Aorta (tissue), 5 donors: ENCODE data around the gene GRIK4. TPM values are rescaled to one million over a fixed set of nuclear protein-coding genes. Genes with fewer than 3 reads are reported as not detected.

ENCODE experiments used
- ATAC-seq: fragments of 200-7000 bp; cut with Tn5 transposase; one replicate; pipeline ENCODE4 v1.9.1; 2022; ENCODE audit warnings: moderate library complexity; ENCODE audit not compliant: low FRiP score
- DNase-seq, 2 donors: peaks; one replicate each; pipeline ENCODE4 v3.0.0-alpha.2; 2020
- H3K27ac ChIP-seq, 2 donors: one replicate each; pipeline ENCODE4 v1.5.1; 2013; ENCODE audit warnings: low read length in 2 of 2, mild to moderate bottlenecking in 2 of 2, moderate library complexity in 2 of 2, control low read depth in 1 of 2, inconsistent platforms in 1 of 2, low read depth in 1 of 2
- H3K27me3 ChIP-seq, 2 donors: one replicate each; pipeline ENCODE4 v1.6.1; 2013; ENCODE audit warnings: control low read depth in 1 of 2, low read length in 1 of 2, mild to moderate bottlenecking in 1 of 2, moderate library complexity in 1 of 2; ENCODE audit not compliant: insufficient read depth in 2 of 2, control insufficient read depth in 1 of 2
- H3K36me3 ChIP-seq, 2 donors: one replicate each; pipeline ENCODE4 v1.6.1; 2013; ENCODE audit warnings: control low read depth in 1 of 2, low read length in 1 of 2, mild to moderate bottlenecking in 1 of 2; ENCODE audit not compliant: insufficient read depth in 2 of 2, control insufficient read depth in 1 of 2
- H3K4me1 ChIP-seq, 2 donors: one replicate each; pipeline ENCODE4 v1.6.1; 2013; ENCODE audit warnings: low read length in 2 of 2, control low read depth in 1 of 2, mild to moderate bottlenecking in 1 of 2, moderate library complexity in 1 of 2; ENCODE audit not compliant: insufficient read depth in 2 of 2, control insufficient read depth in 1 of 2
- H3K4me3 ChIP-seq, 2 donors: one replicate each; pipeline ENCODE4 v1.5.1; 2013; ENCODE audit warnings: low read length in 2 of 2, control low read depth in 1 of 2, mild to moderate bottlenecking in 1 of 2
- H3K9me3 ChIP-seq: one replicate; pipeline ENCODE4 v1.6.1; 2013; ENCODE audit warnings: mild to moderate bottlenecking, low read length; ENCODE audit not compliant: control insufficient read depth
- WGBS, 2 donors: extraction: QIAGEN DNeasy Blood & Tissue Kit; methylation state at CpG; one replicate each; pipeline ENCODE4 v1.1.7; 2013; 5-methylcytosine and 5-hydroxymethylcytosine counted together
- intact Hi-C, 2 donors: fragments of 100-400 bp; cut with DNase I; formaldehyde crosslinking; loops; one replicate each; pipeline versions ENCODE4 v1.14.2 to v1.15.0; 2022
- polyA plus RNA-seq, 2 donors: library from polyadenylated mRNA; stranded (reverse); fragments of 200-250 nt; gene quantifications; one replicate each; pipeline ENCODE4 v1.2.3, GENCODE V29; 2013
- total RNA-seq, 2 donors: library from RNA; stranded (reverse); fragmentation: NEBNext Ultra II Directional; extraction: Animal tissue kit (Norgen Biotek cat#: 25700); gene quantifications; one replicate each; pipeline ENCODE4 v1.2.1, GENCODE V29; 2021
- donor health status: healthy with polysubstance abuse.
- donor health status: Bipolar disorder and iron deficiency.
- donor health status: DM: no; HTN: no; CAD: no.
- donor health status: DM: no; HTN: no; CAD: no.
- donor health status: DM: yes; HTN: yes; CAD: no.

Gene GRIK4
- total and polyA plus RNA-seq, 4 donors: not detected

DNA sequence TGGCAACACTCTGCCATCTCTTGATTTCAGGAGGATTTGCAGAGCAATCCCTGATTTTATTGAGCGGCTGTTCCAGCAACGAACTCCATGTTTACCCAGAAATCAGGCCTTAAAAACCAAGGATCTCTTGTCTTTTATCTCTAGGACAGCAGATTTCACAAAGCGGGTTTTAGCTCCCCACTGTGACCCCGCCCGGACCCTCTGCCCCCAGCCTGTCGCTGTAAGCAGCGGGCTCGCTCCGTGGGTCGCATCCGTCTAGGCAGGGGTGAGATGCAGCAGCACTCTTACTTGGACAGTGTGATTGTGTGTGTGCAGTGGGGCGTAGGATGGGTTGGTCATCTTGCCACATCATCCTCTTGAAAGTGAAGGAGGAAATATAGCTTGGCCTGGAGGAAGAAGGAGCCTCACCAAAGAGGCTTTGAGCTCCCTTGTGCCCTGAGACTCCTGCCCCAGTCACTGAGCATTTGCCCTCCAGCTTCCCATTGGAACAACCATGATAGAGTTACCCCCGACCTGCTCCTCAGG is 323.2 kb downstream of the GRIK4 start:
- no peaks in the 10 kb centered on the region for H3K27me3 ChIP-seq
- no peaks in the 10 kb centered on the region for H3K9me3 ChIP-seq
- H3K4me1 ChIP-seq: no peaks in the 10 kb centered on the region
- ATAC-seq (no peak), DNase-seq (no peak)
- intact Hi-C loops: no loop called here
- no peak overlapping the region for H3K4me3 ChIP-seq
- WGBS, 2 donors: 90 to 91% methylated on average over 13 of the region's 13 CpGs
- H3K27ac ChIP-seq: no peak overlapping the region
- no peaks in the 10 kb centered on the region for H3K36me3 ChIP-seq

- Histone ChIP-seq H3K4me1 (no peaks in the 10 kb centered on the region), H3K36me3 (no peaks in the 10 kb centered on the region), H3K27ac (no peak overlapping the region), H3K9me3 (no peaks in the 10 kb centered on the region), H3K4me3 (no peak overlapping the region), H3K27me3 (no peaks in the 10 kb centered on the region)
- WGBS, 2 donors: 87 to 88% methylated on average over 11 of the region's 11 CpGs
- DNase-seq (no peak), ATAC-seq (no peak)
- intact Hi-C loops: no loop called here
Observed at GRCh38 chr11:120835601-120836228, 324.2 kb downstream of the GRIK4 start.

DNA sequence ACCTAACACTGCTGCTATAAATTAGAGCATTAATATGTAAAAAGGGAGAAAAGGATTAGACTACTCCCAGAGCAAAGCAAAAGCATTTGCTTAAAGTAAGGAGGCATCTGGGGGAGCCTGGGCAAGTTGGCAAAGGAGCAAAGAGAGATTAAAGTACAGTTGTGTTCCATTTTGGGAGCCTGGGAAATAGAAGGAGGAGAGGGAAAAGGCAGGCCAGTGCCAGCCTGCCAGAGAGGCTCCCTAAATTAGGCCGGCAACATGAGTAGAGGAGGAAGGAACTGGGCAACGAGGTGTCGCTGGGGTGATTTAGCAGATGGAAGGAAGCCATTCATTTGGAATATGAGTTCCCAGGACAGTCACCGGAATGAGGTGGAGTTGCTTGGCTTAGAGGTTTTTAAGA is 326.1 kb downstream of the GRIK4 start:
- no peak for ATAC-seq
- intact Hi-C loops: no loop called here
- no peaks in the 10 kb centered on the region for H3K9me3 ChIP-seq
- no peaks in the 10 kb centered on the region for H3K36me3 ChIP-seq
- H3K27me3 ChIP-seq: no peaks in the 10 kb centered on the region
- no peak overlapping the region for H3K4me3 ChIP-seq
- 56 to 57% methylated on average over 4 of the region's 4 CpGs for WGBS, 2 donors
- DNase-seq: no peak
- no peaks in the 10 kb centered on the region for H3K4me1 ChIP-seq
- H3K27ac ChIP-seq: no peak overlapping the region

GRCh38 chr11:120839201-120839600 is 327.7 kb downstream of the GRIK4 start:
- 86% methylated on average over 3 of the region's 3 CpGs for WGBS, 2 donors

DNA sequence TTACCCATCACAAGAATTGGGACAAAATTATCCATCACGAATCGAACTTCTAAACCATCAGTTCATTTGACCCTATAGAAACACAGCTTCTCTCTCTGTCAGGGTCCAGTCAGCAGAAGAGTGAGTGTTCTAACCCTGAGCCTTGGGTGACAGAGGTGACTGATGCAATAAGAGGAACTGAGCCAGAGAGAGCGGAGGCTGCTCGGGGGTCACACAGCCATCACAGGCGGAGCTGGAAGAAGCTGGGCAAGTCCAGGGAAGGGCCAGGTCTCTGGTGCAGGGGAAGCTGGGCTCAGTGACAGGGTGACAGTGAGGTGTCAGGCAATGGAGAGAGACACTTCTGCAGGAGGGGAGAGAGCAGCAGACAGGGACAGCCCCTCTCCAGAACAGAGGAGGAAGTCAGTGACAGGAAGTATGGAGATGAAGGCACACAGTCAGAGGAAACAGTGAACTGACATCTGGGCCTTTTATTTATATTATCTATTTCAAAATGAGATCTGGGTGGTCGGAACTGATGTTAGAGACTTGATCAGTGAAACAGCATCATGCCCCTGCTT is 328.4 kb downstream of the GRIK4 start:
- DNase-seq: no peak
- no peaks in the 10 kb centered on the region for H3K4me1 ChIP-seq
- intact Hi-C loops: no loop called here
- H3K36me3 ChIP-seq: no peaks in the 10 kb centered on the region
- H3K9me3 ChIP-seq: no peaks in the 10 kb centered on the region
- no peaks in the 10 kb centered on the region for H3K27me3 ChIP-seq
- H3K27ac ChIP-seq: no peak overlapping the region
- no peak for ATAC-seq
- WGBS, 2 donors: 85 to 87% methylated on average over 6 of the region's 6 CpGs
- H3K4me3 ChIP-seq: no peak overlapping the region

More at GRCh38 chr11:120839201-120839600, 327.7 kb downstream of the GRIK4 start:
- Histone ChIP-seq H3K4me3 (no peak overlapping the region), H3K9me3 (no peaks in the 10 kb centered on the region), H3K36me3 (no peaks in the 10 kb centered on the region), H3K4me1 (no peaks in the 10 kb centered on the region), H3K27me3 (no peaks in the 10 kb centered on the region), H3K27ac (no peak overlapping the region)
- DNase-seq: no peak
- intact Hi-C loops: no loop called here
- no peak for ATAC-seq

- no peak for ATAC-seq
- DNase-seq: no peak
- Histone ChIP-seq H3K27me3 (no peaks in the 10 kb centered on the region), H3K9me3 (no peaks in the 10 kb centered on the region), H3K27ac (no peak overlapping the region), H3K36me3 (no peaks in the 10 kb centered on the region), H3K4me1 (no peaks in the 10 kb centered on the region), H3K4me3 (no peak overlapping the region)
- intact Hi-C loops: no loop called here
- 93 to 100% methylated on average over 1 of the region's 1 CpG for whole genome bisulfite sequencing, 2 donors
Observed at GRCh38 chr11:120840661-120841060, 329.1 kb downstream of the GRIK4 start.

DNA sequence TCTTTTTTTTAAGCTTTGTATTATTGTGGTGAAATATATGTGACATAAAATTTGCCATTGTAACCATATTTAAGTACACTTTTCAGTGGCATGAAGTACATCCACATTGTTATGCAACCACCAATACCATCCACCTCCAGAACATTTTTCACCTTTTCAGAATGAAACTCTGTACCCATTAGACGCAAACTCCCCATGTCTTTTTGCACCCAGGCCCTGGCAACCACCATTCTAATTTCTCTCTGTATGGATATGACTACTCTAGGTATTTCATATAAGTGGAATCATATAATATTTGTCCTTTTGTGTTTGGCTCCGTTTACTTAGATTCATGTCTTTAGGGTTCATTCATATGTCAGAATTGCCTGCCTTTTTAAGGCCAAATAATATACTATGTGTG is 329.5 kb downstream of the GRIK4 start:
- DNase-seq (no peak), ATAC-seq (no peak)
- Histone ChIP-seq H3K27me3 (no peaks in the 10 kb centered on the region), H3K36me3 (no peaks in the 10 kb centered on the region), H3K4me3 (no peak overlapping the region), H3K27ac (no peak overlapping the region), H3K4me1 (no peaks in the 10 kb centered on the region), H3K9me3 (no peaks in the 10 kb centered on the region)
- WGBS, 2 donors: 47 to 71% methylated on average over 2 of the region's 2 CpGs
- intact Hi-C loops: no loop called here

- Histone ChIP-seq H3K27ac (no peak overlapping the region), H3K36me3 (no peaks in the 10 kb centered on the region), H3K27me3 (no peaks in the 10 kb centered on the region), H3K4me1 (no peaks in the 10 kb centered on the region), H3K9me3 (no peaks in the 10 kb centered on the region), H3K4me3 (no peak overlapping the region)
- intact Hi-C loops: no loop called here
- 91 to 95% methylated on average over 1 of the region's 1 CpG for WGBS, 2 donors
- no peak for ATAC-seq
- no peak for DNase-seq
Observed at GRCh38 chr11:120842195-120842594, 330.6 kb downstream of the GRIK4 start.

GRCh38 chr11:120853435-120853834 is 341.9 kb downstream of the GRIK4 start:
- Histone ChIP-seq H3K27ac (no peak overlapping the region), H3K27me3 (no peaks in the 10 kb centered on the region), H3K36me3 (no peaks in the 10 kb centered on the region), H3K4me1 (no peaks in the 10 kb centered on the region), H3K4me3 (no peak overlapping the region), H3K9me3 (no peaks in the 10 kb centered on the region)
- DNase-seq: no peak
- ATAC-seq: no peak
- intact Hi-C loops: no loop called here
- WGBS, 2 donors: 74 to 86% methylated on average over 3 of the region's 3 CpGs
